HG02938 (cell line): ENCODE results near the gene FOXO4.
"Not testable (repeated sequence)": the region's sequence is repeated elsewhere in the genome, so short reads cannot be mapped to it uniquely, and the experiment has no call there.

ENCODE experiments used
- ATAC-seq: cut with Tn5 transposase; IDR thresholded peaks from one replicate; pipeline ENCODE4 v1.9.1; 2021; ENCODE audit warnings: mild to moderate bottlenecking, moderate library complexity; ENCODE audit not compliant: unreplicated experiment

The FOXO4 gene, protein sequence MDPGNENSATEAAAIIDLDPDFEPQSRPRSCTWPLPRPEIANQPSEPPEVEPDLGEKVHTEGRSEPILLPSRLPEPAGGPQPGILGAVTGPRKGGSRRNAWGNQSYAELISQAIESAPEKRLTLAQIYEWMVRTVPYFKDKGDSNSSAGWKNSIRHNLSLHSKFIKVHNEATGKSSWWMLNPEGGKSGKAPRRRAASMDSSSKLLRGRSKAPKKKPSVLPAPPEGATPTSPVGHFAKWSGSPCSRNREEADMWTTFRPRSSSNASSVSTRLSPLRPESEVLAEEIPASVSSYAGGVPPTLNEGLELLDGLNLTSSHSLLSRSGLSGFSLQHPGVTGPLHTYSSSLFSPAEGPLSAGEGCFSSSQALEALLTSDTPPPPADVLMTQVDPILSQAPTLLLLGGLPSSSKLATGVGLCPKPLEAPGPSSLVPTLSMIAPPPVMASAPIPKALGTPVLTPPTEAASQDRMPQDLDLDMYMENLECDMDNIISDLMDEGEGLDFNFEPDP

DNA sequence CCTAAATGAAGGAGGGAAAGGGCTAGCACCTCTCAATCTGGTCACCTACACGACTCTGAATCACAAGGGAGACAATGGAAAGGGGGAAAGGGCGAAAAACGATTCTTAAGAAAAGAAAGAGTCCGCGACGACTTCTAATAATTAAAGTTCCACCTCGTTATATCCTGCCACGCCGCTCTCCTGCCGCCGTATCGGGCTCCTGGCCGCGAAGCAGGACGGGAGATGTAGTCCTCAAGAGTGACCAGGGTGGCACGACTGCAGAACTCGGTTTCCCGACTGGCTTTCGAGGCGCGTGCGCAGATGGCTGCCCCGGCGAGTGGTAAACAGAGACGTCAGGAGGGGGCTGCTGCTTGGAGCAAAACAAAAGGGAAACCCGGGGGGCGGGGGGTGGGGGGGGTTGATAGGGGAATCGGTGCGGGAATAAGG is at the start of gene FOXO4:
FOXO4 (plus strand) TSS at position 297 of the 426 bp plus-strand sequence. CDS start 678 bp downstream, outside the sequence.
- peak; percentile 91 for ATAC-seq

DNA sequence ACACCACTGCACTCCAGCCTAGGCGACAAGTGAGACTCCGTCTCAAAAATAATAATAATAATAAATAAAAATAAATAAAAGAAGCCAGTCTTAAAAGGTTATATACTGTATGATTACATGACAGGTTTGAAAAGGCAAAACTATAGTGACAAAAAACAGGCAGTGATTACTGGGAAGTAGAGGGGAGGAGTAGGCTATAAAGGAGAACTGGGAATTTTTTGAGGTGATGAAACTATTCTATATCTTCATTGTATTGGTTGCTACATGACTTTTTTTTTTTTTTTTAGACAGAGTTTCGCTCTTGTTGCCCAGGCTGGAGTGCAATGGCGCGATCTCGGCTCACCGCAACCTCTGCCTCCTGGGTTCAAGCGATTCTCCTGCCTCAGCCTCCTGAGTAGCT is 47.8 kb upstream of the FOXO4 start:
- ATAC-seq = not testable (repeated sequence)

GRCh38 chrX:71052721-71053120 is 42.9 kb upstream of the FOXO4 start:
- ATAC-seq = peak; percentile 42

- ATAC-seq = peak; percentile 82
These were observed 42.4 kb upstream of the FOXO4 start for GRCh38 chrX:71053217-71053621.

DNA sequence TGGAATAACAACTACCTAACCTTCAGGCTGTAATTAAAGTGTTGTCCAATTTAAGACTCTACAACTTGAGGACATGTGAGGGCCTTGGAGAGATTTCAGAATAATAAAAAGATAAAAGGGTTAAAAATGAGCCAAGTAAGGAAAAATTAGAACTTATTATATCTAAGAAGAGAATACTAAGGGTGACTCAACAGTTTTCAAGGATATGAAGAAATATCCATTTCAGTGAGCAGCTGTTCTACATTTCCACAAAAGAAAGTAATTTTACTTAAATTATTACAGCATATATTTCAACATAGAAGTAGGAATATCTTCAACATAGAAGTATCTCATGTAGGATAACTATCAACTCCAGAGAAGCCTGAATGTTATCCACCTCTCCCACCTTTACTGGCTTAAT is 38.8 kb upstream of the FOXO4 start:
- ATAC-seq = no peak

GRCh38 chrX:71057848-71058530 is 37.7 kb upstream of the FOXO4 start:
- ATAC-seq = no peak

- no peak for ATAC-seq
These were observed 35.5 kb upstream of the FOXO4 start for GRCh38 chrX:71060127-71060526.

- no peak for ATAC-seq
These were observed 28.6 kb upstream of the FOXO4 start for GRCh38 chrX:71067089-71067488.

DNA sequence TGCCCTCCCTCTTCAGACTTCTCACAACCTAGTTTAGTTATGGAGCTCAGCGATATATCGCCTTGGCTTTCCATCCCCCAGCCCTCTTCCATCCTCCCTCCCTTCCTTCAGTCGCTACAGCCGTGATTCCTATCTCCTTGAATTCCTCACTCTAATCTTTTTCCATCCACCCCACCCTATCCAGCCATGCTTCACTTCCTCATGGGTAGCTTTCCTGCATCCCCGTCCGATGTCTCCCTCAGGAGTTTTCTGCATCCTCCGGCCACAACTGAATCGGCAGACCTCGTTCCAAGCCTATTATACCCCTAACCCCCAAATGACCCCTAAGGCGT is 28.0 kb upstream of the FOXO4 start:
- ATAC-seq = no peak

GRCh38 chrX:71068044-71068918 is 27.4 kb upstream of the FOXO4 start, which contains the start of gene SNX12:
TSS of gene SNX12 (minus strand) at chrX:71068334. CDS start at chrX:71068306, 28 bp downstream.
- peak; percentile 95 for ATAC-seq

DNA sequence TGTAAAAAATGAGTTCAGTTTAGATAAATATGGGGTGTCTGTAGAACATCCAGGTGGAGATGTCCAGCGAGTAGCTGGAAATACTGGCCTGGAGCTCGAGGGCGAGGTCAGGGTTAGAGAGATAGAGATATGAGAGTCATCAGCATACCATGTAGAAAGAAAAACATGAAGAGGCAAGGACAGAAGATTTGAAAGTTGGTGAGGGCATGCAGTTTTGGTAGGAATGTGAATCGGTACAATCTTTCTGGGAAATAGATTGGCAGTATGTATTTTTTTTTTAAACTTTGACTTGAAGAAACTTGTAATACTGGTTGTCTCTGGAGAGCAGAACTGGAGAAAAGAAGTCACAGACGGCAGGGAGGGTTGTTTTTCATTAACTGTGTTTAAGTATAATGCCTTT is 25.1 kb upstream of the FOXO4 start:
- ATAC-seq = no peak

DNA sequence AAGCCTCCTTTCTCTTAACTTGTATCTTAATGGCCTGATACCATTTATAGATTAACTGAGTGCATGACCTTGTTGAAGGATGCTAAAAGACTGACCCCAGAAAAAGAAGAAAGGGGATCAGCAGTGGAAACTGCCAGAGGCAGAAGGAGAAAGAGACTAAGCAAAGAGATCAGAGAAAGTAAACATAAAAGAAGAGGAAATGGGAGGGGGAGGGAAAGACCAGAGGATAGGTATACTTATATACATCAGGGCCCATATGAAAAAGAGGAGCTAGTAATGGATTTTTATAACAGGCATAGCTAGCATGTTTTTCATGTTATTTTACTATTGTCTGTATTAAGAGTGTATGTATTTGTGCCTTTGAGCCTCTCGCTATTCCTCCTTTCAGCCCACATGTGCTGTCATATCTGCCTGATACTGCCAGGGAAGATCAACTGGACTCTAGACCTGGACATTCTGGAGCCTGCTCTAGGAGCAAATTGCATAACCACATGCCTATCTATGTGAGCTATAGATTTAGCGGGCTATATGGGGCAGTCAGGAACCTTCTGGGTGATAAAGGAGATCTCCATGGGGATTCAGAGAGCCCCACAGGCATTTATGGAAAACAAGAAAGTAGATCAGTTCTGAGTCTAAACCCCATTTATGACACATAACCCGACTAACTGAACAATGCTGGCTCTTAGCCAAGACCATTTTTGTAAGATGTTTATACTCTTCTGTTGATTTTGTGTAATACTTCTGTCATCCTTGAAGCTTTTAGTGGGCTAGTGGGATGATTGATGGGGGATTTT is 14.1 kb upstream of the FOXO4 start:
- no peak for ATAC-seq

DNA sequence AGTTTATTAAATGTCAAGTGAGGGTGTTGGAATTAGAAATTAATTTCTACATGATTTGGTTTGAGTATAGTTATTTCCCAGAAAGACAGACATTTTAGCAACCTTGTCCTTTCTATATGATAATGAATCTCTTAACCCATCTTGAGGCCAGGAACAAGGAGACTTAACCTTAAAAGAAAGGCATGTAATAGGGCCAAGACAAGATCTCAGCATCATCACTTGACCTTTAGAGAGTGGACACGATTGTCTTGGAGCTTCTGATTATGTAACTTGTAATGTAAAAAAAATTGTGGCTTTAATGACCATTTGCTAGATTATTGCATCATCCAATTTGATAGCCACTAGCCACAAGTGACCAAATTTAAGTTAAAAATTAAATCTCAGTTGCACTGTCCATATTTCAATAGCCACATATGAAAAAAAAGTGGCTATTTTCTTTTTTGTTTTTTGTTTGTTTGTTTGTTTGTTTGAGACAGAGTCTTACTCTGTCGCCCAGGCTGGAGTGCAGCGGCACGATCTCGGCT is 13.5 kb upstream of the FOXO4 start:
- ATAC-seq = no peak

DNA sequence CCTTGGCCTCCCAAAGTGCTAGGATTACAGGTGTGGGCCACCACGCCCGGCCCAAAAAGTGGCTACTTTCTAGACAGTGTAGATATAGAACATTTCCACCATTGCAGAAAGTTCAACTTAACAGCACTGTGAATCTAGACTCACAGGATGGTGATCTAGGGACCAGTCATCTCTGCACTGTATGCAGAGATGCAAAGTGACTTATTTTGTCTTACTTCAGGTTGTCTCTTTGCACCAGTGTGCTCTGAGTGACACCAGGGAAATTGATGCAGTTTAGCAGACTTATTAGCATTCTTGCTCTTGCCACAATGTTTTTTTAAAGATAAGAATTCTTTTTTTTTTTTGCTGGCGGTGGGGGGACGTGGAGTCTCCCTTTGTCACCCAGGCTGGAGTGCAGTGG is 12.8 kb upstream of the FOXO4 start:
- ATAC-seq = no peak

- no peak for ATAC-seq
These were observed 9.8 kb upstream of the FOXO4 start for GRCh38 chrX:71085900-71086299.

- ATAC-seq = no peak
These were observed 4.4 kb upstream of the FOXO4 start for GRCh38 chrX:71091263-71091662.

GRCh38 chrX:71095033-71095432 is 618 bp upstream of the FOXO4 start:
- ATAC-seq = no peak

- no peak for ATAC-seq
These were observed 519 bp downstream of the FOXO4 start for GRCh38 chrX:71095981-71096759.

GRCh38 chrX:71096760-71097032 is 1.0 kb downstream of the FOXO4 start:
- ATAC-seq = no peak

GRCh38 chrX:71098302-71098701 is 2.7 kb downstream of the FOXO4 start:
- no peak for ATAC-seq
